HG03558 (cell line): Measurements from ENCODE around the gene SNTG2.

Source experiments
- ATAC-seq: cut with Tn5 transposase; IDR thresholded peaks from one replicate; pipeline ENCODE4 v1.9.1; 2021; ENCODE audit warnings: moderate number of reproducible peaks; ENCODE audit not compliant: unreplicated experiment; ENCODE audit errors: extremely low read depth

SNTG2 gene

DNA sequence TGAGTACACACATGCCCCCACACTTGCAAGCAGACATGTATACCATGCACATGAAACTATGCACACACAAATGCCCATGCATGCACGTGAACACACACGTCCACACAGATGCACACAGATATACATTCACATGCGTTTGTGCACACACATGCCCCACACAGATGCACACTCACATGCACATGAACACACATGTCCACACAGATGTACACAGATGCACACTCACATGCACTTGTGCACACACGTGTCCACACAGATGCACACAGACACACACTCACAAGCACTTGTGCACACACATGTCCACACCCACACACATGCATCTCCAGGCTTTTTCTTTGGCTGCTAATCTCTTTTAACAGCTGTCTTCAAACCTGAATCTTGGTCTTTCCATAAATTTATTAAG is 31.1 kb downstream of the SNTG2 start:
- no peak for ATAC-seq

DNA sequence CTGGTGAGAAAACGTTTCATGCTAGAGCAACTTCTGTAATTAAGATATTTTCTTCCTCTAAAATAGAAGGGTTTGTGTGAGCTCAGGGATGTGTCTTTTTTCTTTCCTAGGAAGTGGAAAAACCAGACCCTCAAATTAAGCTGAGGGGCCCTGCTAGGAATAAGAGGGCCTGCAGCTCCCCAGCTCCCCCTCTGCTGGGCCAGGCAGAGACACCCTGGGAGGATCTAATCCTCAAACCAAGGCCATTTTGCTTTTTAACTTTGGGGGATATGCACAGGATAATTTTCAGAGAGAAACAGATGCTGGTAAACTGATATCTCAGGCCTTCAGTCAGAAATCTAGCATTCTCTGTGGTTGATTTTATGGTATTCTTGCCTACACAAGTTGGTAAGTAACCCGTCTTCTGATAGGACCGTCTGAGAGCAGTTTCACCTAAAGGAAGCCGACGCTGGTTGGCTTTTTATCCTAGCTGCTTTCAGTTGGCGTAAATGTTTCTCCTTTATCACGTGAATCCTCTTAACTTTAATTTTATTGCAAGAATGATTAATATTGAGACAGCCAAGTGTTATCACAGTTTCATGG is 34.8 kb downstream of the SNTG2 start:
- ATAC-seq: no peak

DNA sequence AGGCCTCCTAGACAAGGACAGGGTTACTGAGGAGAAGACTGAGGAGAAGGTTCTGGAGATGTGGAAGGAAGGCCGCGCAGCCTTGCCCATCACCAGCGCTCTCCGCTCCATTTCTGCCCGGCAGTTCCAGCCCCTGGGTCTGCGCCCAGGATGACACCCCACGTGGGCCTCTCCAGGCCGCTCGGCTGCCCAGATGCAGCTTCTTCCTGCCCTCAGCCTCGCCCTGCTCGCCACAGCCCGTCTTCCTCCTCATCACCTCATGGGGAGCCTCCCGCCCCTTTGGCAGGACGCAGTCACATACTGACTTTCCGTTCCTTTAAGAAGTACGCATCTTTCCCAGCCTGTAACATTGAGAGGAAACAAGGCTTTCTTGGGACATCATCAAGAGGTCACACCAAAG is 37.1 kb downstream of the SNTG2 start:
- ATAC-seq: no peak

DNA sequence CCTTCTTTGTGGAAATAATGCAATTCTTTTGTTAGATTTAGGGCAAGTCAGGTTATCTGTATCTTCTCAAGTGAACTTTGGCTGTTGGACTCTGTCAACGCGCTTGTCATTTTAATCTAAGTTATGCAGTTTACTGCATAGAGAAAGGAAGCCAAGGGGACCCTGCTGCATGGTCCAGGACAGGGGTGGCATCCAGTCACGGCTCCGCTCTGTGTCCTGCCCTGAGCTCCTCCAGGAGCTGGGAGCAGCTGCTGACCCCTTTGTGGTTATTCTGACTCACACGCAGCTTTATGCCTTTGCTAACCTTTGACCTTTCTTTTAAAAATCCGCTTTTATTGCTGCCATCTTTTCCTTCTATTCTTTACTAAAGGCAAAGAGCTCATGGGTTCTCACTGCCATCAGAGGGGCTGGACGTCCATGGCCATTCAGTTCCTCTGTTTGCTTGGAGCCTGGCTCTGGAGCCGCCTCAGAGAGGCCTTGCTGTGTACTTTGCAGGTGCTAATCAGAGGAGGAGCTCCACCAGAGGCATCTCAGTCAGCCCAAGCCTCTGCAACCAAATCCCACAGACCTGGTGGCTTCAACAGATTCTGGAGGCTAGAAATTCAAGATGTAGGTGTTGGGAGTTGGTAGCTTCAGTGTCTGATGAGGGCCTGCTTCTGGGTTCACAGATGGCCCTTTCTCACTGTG is 39.3 kb downstream of the SNTG2 start:
- no peak for ATAC-seq

DNA sequence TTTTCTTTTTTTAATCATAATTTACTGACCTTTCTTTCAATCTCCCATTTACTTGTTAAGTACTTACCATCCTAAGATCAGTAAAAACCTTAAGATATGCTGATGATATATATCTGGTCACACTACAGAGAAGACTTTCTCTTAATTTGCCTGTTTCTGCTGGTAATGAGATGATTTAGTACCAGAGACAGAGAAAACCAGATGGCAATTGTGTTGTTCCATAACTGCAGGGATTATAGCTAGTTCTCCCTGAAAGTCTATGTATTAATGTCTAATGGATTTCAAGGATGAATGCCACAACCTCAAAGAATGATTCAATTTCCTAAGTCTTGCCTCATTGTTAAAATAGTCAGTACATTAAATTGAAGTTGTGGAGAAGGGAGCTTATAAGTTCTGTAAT is 40.3 kb downstream of the SNTG2 start:
- ATAC-seq: no peak

DNA sequence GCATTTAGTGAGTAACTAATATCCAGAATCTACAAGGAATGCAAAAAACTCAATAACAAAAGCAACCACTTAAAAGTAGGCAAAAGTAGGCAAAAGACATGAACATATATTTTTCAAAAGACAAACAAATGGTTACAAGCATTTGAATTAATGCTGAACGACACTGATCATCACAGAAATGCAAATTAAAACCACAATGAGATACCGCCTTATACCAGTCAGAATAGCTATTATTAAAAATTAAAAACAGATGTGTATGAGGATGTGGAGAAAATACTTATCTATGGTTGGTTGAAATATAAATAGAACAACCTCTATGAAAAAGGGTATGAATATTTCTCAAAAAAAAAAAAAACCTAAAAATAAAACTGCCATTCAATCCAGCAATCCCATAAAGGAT is 51.7 kb downstream of the SNTG2 start:
- ATAC-seq: no peak

DNA sequence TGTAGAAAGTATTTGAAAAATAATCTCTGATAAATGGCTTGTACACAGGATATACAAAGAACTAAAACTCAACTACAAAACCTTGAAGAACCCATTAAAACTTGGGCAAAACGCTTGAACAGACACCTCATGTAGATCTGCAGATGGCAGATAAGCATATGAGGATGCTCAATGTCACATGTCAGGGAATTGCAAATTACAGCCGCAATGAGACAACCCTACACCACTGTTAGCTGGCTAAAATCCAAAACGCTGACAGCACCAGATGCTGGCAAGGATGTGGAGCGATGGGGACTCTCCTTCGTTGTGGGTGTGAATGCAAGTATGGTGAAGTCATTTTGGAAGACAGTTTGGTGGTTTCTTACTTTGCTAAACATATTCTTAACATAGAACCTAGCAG is 53.7 kb downstream of the SNTG2 start:
- ATAC-seq: no peak

DNA sequence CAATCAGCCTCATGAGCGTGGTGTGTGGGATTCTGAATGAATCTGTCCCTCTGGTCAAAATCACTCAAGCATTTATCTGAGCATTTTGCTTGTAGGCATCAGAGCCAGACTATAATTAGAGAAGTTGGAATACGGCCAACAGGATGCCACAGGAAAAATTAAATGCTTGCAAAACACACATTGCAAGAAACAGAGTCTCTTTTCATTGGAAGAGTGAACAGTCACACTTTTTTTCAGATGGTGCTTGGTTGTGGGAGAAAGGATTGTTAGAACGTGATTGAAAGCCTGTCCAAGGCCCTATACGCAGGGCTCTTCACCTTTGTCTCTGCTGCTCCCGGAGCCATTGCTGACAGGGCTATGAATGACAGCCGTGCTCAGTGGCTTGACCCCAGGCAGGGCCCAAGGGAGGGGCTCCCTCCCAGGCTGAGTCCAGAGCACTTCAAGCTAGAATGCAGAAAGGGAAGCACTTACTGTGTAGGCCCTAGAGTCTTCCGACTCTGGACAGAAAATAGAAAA is 59.8 kb downstream of the SNTG2 start:
- no peak for ATAC-seq

DNA sequence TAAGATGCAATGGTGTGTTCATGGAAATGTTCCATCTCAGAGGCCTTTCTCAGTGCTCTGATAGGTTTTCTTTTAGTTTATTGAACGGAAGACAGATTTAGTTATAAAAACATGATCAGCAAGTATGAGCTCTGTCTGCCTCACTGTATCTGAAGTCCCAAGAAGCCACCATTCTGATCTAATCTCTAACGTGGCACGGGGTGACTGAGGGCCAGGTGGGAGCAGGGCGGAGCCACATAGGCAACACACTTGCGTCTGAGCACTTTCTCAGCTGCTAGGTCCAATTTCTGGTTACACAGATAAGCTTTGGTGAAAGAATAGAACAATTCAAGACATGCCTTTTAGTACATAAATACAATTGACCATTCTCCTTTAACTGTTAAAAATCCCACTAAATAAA is 60.4 kb downstream of the SNTG2 start:
- no peak for ATAC-seq

DNA sequence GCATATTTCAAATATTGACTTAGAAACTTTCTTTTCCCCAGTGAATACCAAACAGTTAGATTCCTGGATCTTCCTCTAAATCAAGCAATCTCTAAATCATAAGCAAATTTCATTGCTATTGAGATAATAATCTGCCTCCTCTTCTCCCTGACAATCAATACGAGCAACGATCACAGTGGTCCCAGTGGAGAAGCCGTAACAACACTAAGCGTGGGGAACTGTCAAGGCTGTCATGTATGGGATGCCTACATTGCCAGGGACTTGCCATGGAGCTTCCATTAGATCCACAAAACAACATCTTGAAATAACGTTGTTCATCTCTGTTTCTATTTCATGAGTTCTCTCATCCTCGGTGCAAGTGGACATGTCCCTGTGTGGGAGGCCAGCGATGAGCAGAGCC is 61.3 kb downstream of the SNTG2 start:
- ATAC-seq: no peak

DNA sequence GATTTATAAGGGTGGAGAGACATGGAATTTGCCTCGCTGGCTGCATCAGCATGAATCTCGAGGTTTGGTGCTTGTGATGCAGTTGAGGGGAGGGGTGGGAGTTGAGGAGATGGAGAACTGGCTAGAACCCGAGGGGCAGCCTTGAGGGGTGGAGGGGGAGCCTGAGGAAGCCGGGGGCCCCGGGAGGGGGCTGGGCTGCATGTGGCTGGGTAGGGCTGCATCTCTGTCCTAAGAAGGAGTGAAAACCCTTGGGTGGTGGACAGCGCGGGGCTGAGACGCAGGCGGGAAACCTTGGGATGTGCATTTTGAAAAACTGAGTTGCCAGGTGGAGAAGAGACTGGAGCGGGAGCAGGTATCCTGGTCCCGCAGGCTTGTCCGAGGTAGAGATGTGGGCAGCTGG is 64.2 kb downstream of the SNTG2 start:
- no peak for ATAC-seq

DNA sequence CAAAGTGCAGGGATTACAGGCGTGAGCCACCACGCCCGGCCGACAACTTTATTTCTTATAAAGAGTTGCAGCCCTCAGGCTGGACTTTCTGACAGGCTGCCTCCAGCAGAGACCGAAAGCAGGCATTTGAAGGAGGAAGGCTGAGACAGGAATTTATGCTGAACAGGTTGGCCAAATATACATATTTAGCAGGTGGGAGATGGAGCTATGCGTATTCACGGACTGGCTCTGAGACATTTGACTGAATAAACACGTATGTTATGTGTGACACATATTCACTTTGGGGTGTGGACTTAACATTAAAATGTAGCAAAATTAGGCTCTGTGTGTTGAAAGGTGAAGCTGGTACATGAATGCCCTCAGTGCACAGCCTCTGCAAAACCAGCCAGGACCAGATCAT is 65.9 kb downstream of the SNTG2 start:
- ATAC-seq: no peak

DNA sequence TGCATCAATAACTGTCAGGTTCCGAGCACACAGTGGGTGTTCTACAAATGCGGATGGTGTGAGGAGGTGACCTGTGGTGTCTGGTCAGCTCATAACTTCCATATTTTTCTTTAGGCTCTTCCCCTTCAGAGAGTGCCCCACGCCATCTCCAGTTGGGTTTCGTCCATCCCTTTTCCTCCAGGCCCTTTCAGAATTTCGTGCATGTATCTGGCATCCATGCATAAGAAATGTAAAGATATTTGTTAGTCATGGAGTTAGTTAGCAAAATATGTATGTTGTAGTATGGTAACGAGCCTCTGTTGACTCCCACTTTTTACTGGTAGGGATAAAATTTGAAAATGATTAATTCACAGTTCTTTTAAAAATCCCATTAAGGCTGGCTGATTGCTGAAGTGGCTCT is 67.2 kb downstream of the SNTG2 start:
- ATAC-seq: no peak

DNA sequence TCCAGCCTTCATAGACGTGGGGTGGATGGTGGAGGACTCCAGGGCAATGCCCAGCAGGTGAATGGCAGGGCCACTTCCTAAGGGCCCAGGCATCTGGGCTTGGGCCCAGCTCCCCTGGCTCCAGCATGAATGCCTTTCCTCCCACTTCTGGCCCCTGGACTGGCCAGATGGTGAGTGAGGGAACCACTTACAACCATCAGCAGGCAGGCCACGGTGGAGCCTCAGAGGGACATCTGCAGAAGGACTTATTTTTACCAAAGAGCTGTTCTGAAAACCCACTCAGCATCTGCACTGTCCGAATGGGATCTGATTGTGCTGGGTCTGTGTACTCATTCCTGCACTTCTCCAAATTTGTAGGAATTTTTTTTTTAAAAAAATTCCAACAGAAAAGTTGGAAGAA is 69.6 kb downstream of the SNTG2 start:
- ATAC-seq: no peak

DNA sequence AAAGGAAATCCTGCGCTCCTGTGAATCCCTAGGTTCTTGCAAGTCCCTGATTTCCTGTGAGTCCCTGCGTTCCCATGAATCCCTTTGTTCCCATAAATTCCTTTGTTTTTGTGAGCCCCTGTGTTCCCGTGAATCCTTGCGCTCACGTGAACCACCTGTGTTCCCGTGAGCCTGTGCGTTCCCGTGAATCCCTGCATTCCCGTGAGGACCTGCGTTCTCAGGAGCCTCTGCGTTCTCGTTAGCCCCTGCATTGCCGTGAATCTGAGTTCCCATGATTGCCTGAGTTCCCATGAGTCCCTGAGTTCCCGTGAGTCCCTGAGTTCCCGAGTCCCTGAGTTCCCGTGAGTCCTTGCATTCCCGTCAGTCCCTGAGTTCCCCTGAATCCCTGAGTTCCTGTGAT is 71.5 kb downstream of the SNTG2 start:
- no peak for ATAC-seq

DNA sequence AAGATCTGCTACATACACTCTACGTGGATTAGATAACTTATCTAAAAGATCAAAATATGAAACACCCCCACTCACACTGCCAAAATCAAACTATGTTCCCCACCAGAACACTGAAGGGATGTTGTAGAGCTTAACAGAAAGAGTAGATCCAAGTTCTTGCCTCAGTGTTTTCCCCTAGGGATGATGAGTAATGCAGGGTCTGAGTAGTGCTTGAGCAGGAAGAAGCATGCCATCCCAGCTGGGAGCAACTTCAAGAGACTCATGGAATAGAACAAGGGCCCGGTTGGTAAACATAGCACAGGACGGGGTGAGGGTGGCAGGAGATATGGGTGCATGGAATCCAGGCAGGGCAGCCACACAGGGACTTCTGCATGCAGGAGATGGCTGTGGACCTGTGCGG is 74.3 kb downstream of the SNTG2 start:
- no peak for ATAC-seq

DNA sequence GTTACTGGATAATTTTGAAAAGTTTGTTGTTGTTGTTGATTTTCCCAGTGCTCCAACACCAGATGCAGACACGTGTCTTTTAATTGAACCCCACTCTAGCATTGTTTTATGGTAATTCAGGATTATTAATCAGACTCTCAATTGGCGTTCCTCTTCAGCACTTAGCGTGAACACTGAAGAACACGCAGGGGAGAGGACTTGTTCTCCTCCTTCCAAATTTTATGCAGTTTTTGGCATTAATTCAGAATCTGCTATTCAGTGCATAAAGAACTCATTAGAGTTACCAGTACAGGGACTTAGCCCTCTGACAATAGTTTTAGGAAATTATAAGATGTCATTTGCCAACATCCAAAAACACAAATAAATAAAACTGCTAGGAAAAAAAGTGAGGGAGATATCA is 75.5 kb downstream of the SNTG2 start:
- no peak for ATAC-seq

DNA sequence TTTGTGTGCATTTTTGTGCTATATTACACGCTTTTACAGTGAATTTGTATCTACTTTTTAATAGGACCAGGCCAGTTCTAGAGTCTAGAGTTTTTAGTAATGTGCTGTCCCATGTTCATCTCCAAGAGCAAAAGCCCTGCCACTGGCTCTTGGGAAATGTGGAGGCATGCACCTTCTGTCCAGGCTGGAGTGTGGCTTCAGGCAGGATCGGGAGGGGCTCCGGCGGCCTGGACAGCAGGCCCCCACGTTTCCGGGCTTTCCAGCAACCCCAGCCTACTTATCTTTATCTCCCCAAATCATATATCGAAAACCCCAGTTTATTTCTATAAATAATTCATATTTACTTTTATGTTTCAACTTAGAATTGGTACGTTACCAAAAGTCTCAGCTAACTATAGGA is 78.2 kb downstream of the SNTG2 start:
- ATAC-seq: no peak

DNA sequence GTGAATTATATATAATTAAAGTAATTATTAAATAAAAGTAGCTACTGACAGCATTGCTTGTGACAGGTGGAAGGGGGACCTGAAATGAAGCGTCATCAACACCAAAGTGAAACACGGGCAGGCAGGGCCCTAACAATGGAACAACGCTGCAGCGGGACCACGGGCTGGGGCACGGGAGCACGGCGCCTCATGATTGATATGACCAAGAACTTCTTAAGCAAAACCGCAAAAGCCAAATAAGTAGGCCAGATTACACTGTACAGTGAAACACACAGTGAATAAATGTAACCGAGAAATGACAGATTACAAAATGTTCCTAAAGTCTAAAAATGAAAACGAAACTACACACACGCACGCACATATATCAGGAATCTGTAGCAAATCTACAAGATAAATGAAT is 81.4 kb downstream of the SNTG2 start:
- ATAC-seq: no peak

DNA sequence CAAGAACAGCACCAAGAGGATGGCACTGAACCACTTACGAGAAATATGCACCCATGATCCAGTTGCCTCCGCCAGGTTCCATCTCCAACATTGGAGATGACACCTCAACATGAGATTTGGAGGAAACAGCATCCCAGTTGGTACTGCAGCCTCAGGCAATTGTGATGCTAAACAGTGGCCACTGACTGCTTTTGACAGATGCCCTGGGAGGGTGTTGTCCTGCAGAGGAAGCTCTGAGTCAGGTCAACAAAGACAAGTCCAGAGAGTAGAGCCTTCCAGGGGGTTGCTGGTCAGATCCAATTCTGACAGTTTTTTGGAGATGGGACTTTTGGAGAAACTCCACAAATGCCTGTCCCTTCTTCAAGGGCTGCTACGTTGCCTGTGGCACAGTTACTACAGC is 82.4 kb downstream of the SNTG2 start:
- no peak for ATAC-seq

DNA sequence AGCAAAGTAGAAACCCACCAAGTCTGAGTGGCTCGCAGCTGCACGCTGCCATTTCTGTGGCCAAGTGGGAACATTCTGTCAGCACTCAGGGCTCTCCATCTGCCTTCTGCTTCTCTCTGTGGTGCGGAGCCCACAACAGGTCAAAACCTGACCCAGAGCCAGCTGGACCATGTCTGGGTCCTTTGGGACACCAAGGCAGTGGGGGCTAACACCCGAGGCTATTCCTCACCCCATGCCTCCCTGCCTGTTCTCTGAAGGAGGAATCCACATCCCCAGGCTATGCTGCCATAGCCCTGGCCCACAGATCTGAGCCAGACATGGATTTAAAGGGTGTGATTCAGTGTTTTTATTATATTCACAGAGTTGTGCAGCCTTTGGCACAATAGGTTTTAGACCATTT is 86.4 kb downstream of the SNTG2 start:
- no peak for ATAC-seq

DNA sequence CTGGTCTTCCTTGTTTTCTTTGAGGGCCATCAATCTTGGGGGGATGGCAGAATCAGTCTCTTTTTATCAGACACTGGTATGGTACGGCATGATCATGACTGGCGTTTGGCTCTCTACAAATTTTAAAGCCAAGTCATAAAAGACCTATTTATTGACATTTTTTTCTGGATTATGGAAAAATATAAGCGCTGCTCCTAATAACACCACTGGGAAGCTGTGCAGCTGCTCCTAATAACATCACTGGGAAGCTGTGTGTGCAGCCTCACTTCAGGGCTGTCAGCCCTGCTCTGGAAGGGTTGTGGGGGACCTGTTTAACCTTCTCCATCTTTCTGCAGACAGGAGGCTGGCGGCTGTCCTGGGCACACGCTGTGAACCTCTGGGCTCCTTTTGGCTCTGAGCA is 88.9 kb downstream of the SNTG2 start:
- no peak for ATAC-seq
